ENCODE results near the gene KIFC1.
"Not testable (repeated sequence)": the region's sequence is repeated elsewhere in the genome, so short reads cannot be mapped to it uniquely, and the experiment has no call there.

- not testable (repeated sequence) for TF ChIP-seq CTCF (conservative IDR thresholded peaks at IDR 0.05 in 1 of 2, IDR thresholded peaks at IDR 0.05 in 1 of 2; ENCODE audit: low read depth in 1 of 2, low read length in 2 of 2); EZH2 (IDR thresholded peaks at IDR 0.05; ENCODE audit: low read length, missing control alignments)
Measured at GRCh38 chr6:33357160-33357871, 34.3 kb upstream of the KIFC1 start.
